Measurements from ENCODE around the gene GNG4. TPM values are rescaled to one million over a fixed set of nuclear protein-coding genes. Genes with fewer than 3 reads are reported as not detected.
A peak's percentile ranks its signal among the peaks of the same experiment; 100 is the strongest.
"Not testable (repeated sequence)": the region's sequence is repeated elsewhere in the genome, so short reads cannot be mapped to it uniquely, and the experiment has no call there.

Gene GNG4
- total RNA-seq, 6 donors from 2014 or later, result 0.20 TPM; not detected in 5

DNA sequence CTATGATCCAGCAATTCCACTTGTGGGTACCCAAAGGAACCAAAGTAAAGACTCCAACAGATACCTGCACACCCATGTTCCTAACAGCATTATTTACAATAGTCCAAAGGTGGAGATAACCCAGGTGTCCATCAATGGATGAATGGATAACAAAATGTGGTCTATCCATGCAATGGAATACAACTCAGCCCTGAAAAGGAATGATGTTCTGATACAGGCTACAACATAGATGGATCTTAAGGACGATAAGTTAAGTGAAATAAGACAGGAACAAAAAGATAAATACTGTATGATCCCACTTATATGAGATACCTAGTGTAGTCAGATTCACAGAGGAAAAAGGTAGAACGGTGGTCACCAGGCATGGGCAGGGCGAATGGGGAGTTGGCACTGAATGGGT lies 69.7 kb downstream of the GNG4 start:
- DNase-seq (no peak), ATAC-seq (ENCODE audit: low FRiP score in 2 of 2) (no peak)
- Histone ChIP-seq H3K4me1 (no peaks in the 10 kb centered on the region), H3K27me3 (no peaks in the 10 kb centered on the region), H3K27ac (no peak overlapping the region), H3K36me3 (no peaks in the 10 kb centered on the region), H3K9me3 (no peaks in the 10 kb centered on the region), H3K4me3 (no peak overlapping the region)
- WGBS, 2 donors, result 92% methylated on average over 3 of the region's 3 CpGs
- TF ChIP-seq POLR2A (IDR thresholded peaks at IDR 0.05) (no peak), EP300 (IDR thresholded peaks at IDR 0.05) (no peak), POLR2AphosphoS5 (IDR thresholded peaks at IDR 0.05) (no peak)
- TF ChIP-seq, protein P1, sequence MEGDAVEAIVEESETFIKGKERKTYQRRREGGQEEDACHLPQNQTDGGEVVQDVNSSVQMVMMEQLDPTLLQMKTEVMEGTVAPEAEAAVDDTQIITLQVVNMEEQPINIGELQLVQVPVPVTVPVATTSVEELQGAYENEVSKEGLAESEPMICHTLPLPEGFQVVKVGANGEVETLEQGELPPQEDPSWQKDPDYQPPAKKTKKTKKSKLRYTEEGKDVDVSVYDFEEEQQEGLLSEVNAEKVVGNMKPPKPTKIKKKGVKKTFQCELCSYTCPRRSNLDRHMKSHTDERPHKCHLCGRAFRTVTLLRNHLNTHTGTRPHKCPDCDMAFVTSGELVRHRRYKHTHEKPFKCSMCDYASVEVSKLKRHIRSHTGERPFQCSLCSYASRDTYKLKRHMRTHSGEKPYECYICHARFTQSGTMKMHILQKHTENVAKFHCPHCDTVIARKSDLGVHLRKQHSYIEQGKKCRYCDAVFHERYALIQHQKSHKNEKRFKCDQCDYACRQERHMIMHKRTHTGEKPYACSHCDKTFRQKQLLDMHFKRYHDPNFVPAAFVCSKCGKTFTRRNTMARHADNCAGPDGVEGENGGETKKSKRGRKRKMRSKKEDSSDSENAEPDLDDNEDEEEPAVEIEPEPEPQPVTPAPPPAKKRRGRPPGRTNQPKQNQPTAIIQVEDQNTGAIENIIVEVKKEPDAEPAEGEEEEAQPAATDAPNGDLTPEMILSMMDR (IDR thresholded peaks at IDR 0.05), result no peak

DNA sequence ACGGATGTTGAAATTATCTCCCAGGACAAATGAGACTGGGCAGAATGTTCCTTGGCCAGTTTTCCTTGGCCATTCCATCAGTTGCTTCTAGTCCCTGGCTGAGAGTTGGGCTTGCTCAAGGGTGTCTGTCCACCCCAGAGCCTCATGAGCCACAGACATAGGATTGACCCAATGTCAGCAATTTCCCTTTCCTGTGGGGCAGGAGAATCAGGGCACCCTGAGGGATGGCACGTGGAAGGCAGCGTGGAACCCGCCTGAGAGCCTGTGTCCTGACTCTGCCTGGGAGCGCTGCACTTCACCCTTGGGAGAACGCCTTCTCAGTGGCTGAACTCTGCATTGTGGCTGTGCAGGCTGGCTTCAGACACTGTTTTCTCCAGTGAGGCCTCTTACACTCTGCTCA lies 74.0 kb downstream of the GNG4 start:
- no peaks in the 10 kb centered on the region for H3K4me1 ChIP-seq
- H3K9me3 ChIP-seq, result no peaks in the 10 kb centered on the region
- ATAC-seq (ENCODE audit: low FRiP score in 2 of 2) (no peak), DNase-seq (no peak)
- no peak overlapping the region for H3K27ac ChIP-seq
- no peaks in the 10 kb centered on the region for H3K27me3 ChIP-seq
- H3K36me3 ChIP-seq, result no peaks in the 10 kb centered on the region
- no peak overlapping the region for H3K4me3 ChIP-seq
- TF ChIP-seq, protein P1 (IDR thresholded peaks at IDR 0.05), result no peak
- no peak for TF ChIP-seq POLR2A (IDR thresholded peaks at IDR 0.05)
- no peak for TF ChIP-seq POLR2AphosphoS5 (IDR thresholded peaks at IDR 0.05)
- TF ChIP-seq EP300 (IDR thresholded peaks at IDR 0.05), result no peak
- WGBS, 2 donors, result 77 to 80% methylated on average over 6 of the region's 6 CpGs

DNA sequence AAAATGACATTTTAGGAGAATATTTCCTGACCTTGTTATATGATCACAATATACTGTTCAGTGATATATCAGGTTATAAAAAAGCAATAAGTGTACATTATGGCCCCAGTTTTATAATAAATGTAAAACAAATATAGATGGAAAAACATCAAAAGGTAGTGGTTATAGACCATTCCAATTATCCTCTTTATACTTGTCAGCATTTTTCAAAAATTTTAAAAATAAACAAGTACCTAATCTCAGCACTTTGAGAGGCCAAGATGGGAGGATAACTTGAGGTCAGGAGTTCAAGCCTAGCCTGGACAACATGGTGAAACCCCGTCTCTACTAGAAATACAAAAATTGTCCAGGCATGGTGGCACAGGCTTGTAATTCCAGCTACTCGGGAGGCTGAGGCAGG lies 75.7 kb downstream of the GNG4 start:
- Histone ChIP-seq H3K27me3 (no peaks in the 10 kb centered on the region), H3K4me1 (no peaks in the 10 kb centered on the region), H3K27ac (no peak overlapping the region), H3K4me3 (no peak overlapping the region), H3K36me3 (no peaks in the 10 kb centered on the region), H3K9me3 (no peaks in the 10 kb centered on the region)
- no peak for DNase-seq
- ATAC-seq (ENCODE audit: low FRiP score in 2 of 2), result no peak
- WGBS, 2 donors, result 86 to 91% methylated on average over 2 of the region's 2 CpGs
- TF ChIP-seq, protein P1 (IDR thresholded peaks at IDR 0.05), result no peak
- no peak for TF ChIP-seq POLR2A (IDR thresholded peaks at IDR 0.05)
- TF ChIP-seq EP300 (IDR thresholded peaks at IDR 0.05), result no peak
- TF ChIP-seq POLR2AphosphoS5 (IDR thresholded peaks at IDR 0.05), result no peak

DNA sequence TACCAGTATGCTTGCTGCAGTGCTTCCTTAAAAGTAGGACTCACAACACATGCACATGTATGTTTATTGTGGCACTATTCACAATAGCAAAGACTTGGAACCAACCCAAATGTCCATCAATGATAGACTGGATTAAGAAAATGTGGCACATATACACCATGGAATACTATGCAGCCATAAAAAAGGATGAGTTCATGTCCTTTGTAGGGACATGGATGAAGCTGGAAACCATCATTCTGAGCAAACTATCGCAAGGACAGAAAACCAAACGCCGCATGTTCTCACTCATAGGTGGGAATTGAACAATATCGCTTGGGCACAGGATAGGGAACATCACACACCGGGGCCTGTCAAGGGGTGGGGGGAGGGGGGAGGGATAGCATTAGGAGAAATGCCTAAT lies 76.6 kb downstream of the GNG4 start:
- not testable (repeated sequence) for H3K4me1 ChIP-seq; ATAC-seq (ENCODE audit: low FRiP score in 2 of 2); H3K27ac ChIP-seq; H3K9me3 ChIP-seq; H3K27me3 ChIP-seq; DNase-seq; H3K4me3 ChIP-seq; H3K36me3 ChIP-seq
- WGBS, 2 donors, result 83 to 97% methylated on average over 5 of the region's 5 CpGs

DNA sequence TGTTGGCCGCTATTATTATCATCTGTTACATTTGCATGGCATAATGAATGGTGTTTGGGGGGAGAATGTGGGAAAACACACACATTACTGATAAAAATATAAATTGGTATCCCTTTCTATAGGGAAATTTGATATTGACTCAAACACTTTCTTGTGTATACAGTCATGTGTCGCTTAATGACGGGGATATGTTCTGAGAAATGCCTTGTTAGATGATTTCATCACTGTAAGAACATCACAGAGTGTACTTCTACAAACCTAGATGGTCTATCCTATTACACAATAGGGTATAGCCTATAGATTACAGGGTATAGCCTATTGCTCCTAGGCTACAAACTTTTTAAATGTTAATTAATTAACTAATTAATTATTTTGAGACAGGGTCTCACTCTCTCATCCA lies 78.1 kb downstream of the GNG4 start:
- Histone ChIP-seq H3K36me3 (no peaks in the 10 kb centered on the region), H3K9me3 (no peaks in the 10 kb centered on the region), H3K27me3 (no peaks in the 10 kb centered on the region), H3K4me3 (no peak overlapping the region), H3K27ac (no peak overlapping the region), H3K4me1 (no peaks in the 10 kb centered on the region)
- TF ChIP-seq EP300 (IDR thresholded peaks at IDR 0.05) (peak in 1 of 4 donors; percentile 6), POLR2AphosphoS5 (IDR thresholded peaks at IDR 0.05) (no peak), POLR2A (IDR thresholded peaks at IDR 0.05) (no peak)
- TF ChIP-seq, protein P1 (IDR thresholded peaks at IDR 0.05), result no peak
- DNase-seq (no peak), ATAC-seq (ENCODE audit: low FRiP score in 2 of 2) (no peak)
- 79% methylated on average over 3 of the region's 3 CpGs for WGBS, 2 donors
